ENCODE data around the gene TMEM192.

- TF ChIP-seq CTCF (IDR thresholded peaks at IDR 0.05; ENCODE audit: low read depth, low read length) (no peak), EZH2phosphoT487 (IDR thresholded peaks at IDR 0.05; ENCODE audit: low read depth) (no peak)
Measured at GRCh38 chr4:165085946-165086345, 26.7 kb downstream of the TMEM192 start.

All from OCI-LY3 (cell line).